Loucy (cell line): Measurements from ENCODE around the gene COG1.

Experiments
- H2AFZ ChIP-seq: fragments of 200-600 bp; sonication (generic); 2 replicates; pipeline ENCODE4 v1.6.0; 2016; ENCODE audit warnings: antibody characterized with exemption, mild to moderate bottlenecking, low read length, moderate library complexity
- H3F3A ChIP-seq: fragments of 200-600 bp; 2 replicates; pipeline ENCODE4 v1.6.0; 2016; ENCODE audit warnings: antibody characterized with exemption, low read depth, mild to moderate bottlenecking
- H3K27me3 ChIP-seq: fragments of 200-600 bp; sonication (generic); 2 replicates; pipeline ENCODE4 v1.6.1; 2014; ENCODE audit warnings: low read length, mild to moderate bottlenecking; ENCODE audit not compliant: insufficient read depth, poor library complexity, severe bottlenecking
- H3K36me3 ChIP-seq: fragments of 200-600 bp; sonication (generic); 2 replicates; pipeline ENCODE4 v1.6.1; 2016; ENCODE audit warnings: low read length; ENCODE audit not compliant: insufficient read depth
- H3K4me1 ChIP-seq: fragments of 200-600 bp; sonication (generic); 2 replicates; pipeline ENCODE4 v1.5.1; 2014; ENCODE audit warnings: low read length, mild to moderate bottlenecking; ENCODE audit not compliant: insufficient read depth, poor library complexity, severe bottlenecking
- H3K4me2 ChIP-seq: fragments of 200-600 bp; sonication (generic); 2 replicates; pipeline ENCODE4 v1.6.0; 2014; ENCODE audit warnings: antibody characterized with exemption, low read length, low read depth, mild to moderate bottlenecking; ENCODE audit not compliant: poor library complexity, severe bottlenecking
- H3K4me3 ChIP-seq: fragments of 200-600 bp; sonication (generic); 2 replicates; pipeline ENCODE4 v1.5.1; 2014; ENCODE audit warnings: low read length, mild to moderate bottlenecking, mixed read lengths; ENCODE audit not compliant: poor library complexity, severe bottlenecking
- H3K79me2 ChIP-seq: fragments of 200-600 bp; sonication (generic); 2 replicates; pipeline ENCODE4 v1.6.1; 2014; ENCODE audit warnings: low read length; ENCODE audit not compliant: insufficient read depth
- H3K9ac ChIP-seq: fragments of 200-600 bp; sonication (generic); 2 replicates; pipeline ENCODE4 v1.6.0; 2014; ENCODE audit warnings: mild to moderate bottlenecking, low read depth, low read length, moderate library complexity; ENCODE audit not compliant: poor library complexity, severe bottlenecking
- H3K9me2 ChIP-seq: fragments of 200-600 bp; sonication (generic); replicated peaks from 2 replicates; pipeline ENCODE4 v1.6.1; 2016; ENCODE audit warnings: low read depth, low read length, mixed read lengths
- H3K9me3 ChIP-seq: fragments of 200-600 bp; sonication (generic); 2 replicates; pipeline ENCODE4 v1.6.1; 2014; ENCODE audit warnings: mild to moderate bottlenecking, antibody characterized with exemption, low read length, low read depth; ENCODE audit not compliant: insufficient read depth
- H4K20me1 ChIP-seq: fragments of 200-600 bp; sonication (generic); 2 replicates; pipeline ENCODE4 v1.6.0; 2014; ENCODE audit warnings: antibody characterized with exemption, low read length, mild to moderate bottlenecking; ENCODE audit not compliant: insufficient read depth, poor library complexity, severe bottlenecking
- CTCF ChIP-seq: fragments of 200-600 bp; sonication (generic); conservative IDR thresholded peaks from 2 replicates; pipeline ENCODE4 v1.5.1; 2014; ENCODE audit warnings: mild to moderate bottlenecking, antibody characterized with exemption, low read length
- EZH2phosphoT487 ChIP-seq: fragments of 200-600 bp; IDR thresholded peaks from 2 replicates; pipeline ENCODE4 v1.6.1; 2018; ENCODE audit warnings: antibody characterized with exemption, mild to moderate bottlenecking, moderate library complexity, borderline replicate concordance

Gene COG1

GRCh38 chr17:73203788-73204479, 11.1 kb downstream of the COG1 start:
- no peaks in the 10 kb centered on the region for H3K9me3 ChIP-seq
- no peaks in the 10 kb centered on the region for H4K20me1 ChIP-seq
- H3K36me3 ChIP-seq: peaks cover 67% of the 10 kb centered on the region
- H2AFZ ChIP-seq: no peak overlapping the region
- peak overlapping the region; percentile 80 for H3K9ac ChIP-seq
- peaks cover 44% of the 10 kb centered on the region; the same call in 1 of the 2 replicates for H3K79me2 ChIP-seq
- no peak; the same call in 1 of the 2 replicates for TF ChIP-seq EZH2phosphoT487
- peak overlapping the region; percentile 80 for H3K4me2 ChIP-seq
- H3F3A ChIP-seq: peaks cover 13% of the 10 kb centered on the region
- H3K9me2 ChIP-seq: no peaks in the 10 kb centered on the region
- H3K4me1 ChIP-seq: peaks cover 42% of the 10 kb centered on the region
- H3K27me3 ChIP-seq: no peaks in the 10 kb centered on the region
- H3K4me3 ChIP-seq: peak overlapping the region; percentile 68

- H3K4me2 ChIP-seq: peak overlapping the region; percentile 80
- H3K9me2 ChIP-seq: no peaks in the 10 kb centered on the region
- H3K79me2 ChIP-seq: peaks cover 42% of the 10 kb centered on the region; the same call in 1 of the 2 replicates
- H3F3A ChIP-seq: peaks cover 13% of the 10 kb centered on the region
- no peak overlapping the region for H3K4me3 ChIP-seq
- peaks cover 8% of the 10 kb centered on the region for H4K20me1 ChIP-seq
- no peak overlapping the region for H2AFZ ChIP-seq
- TF ChIP-seq EZH2phosphoT487 (no peak), CTCF (no peak)
- H3K27me3 ChIP-seq: no peaks in the 10 kb centered on the region
- H3K9ac ChIP-seq: peak overlapping the region; percentile 58
- H3K36me3 ChIP-seq: peaks cover 65% of the 10 kb centered on the region
- no peaks in the 10 kb centered on the region for H3K9me3 ChIP-seq
- H3K4me1 ChIP-seq: peaks cover 45% of the 10 kb centered on the region
Measured at GRCh38 chr17:73205459-73205961, 12.7 kb downstream of the COG1 start.

GRCh38 chr17:73208139-73208827, 15.4 kb downstream of the COG1 start:
- H3K9me3 ChIP-seq: no peaks in the 10 kb centered on the region

More at GRCh38 chr17:73208139-73208827, 15.4 kb downstream of the COG1 start:
- H2AFZ ChIP-seq: no peak overlapping the region
- peaks cover 5% of the 10 kb centered on the region; the same call in 1 of the 2 replicates for H3F3A ChIP-seq
- no peak overlapping the region for H3K4me3 ChIP-seq
- H3K9me2 ChIP-seq: no peaks in the 10 kb centered on the region
- no peak overlapping the region for H3K9ac ChIP-seq
- TF ChIP-seq EZH2phosphoT487 (no peak), CTCF (no peak)
- peaks cover 11% of the 10 kb centered on the region for H4K20me1 ChIP-seq
- no peak overlapping the region for H3K4me2 ChIP-seq
- H3K27me3 ChIP-seq: no peaks in the 10 kb centered on the region
- peaks cover 27% of the 10 kb centered on the region; the same call in 1 of the 2 replicates for H3K79me2 ChIP-seq
- H3K36me3 ChIP-seq: peaks cover 55% of the 10 kb centered on the region; the same call in 1 of the 2 replicates
- H3K4me1 ChIP-seq: peaks cover 27% of the 10 kb centered on the region
